Right lobe of liver (tissue), 6 donors: ENCODE measurements around the gene DOCK2. TPM values are rescaled to one million over a fixed set of nuclear protein-coding genes. Genes with fewer than 3 reads are reported as not detected.

Experiments
- ATAC-seq, 4 donors: fragments of 200-7000 bp; cut with Tn5 transposase; one replicate each; pipeline ENCODE4 v1.9.1; 2020; ENCODE audit warnings: mild to moderate bottlenecking in 4 of 4, moderate library complexity in 4 of 4
- DNase-seq, 3 donors: peaks; one replicate each; pipeline ENCODE4 v3.0.0-alpha.2; 2020
- H3K27ac ChIP-seq, 3 donors: fragments of 200-600 bp; one replicate each; pipeline ENCODE4 v1.8.0; 2022
- H3K27me3 ChIP-seq, 2 donors: fragments of 200-600 bp; one replicate each; pipeline ENCODE4 v1.8.0; 2022
- H3K36me3 ChIP-seq, 4 donors: fragments of 200-600 bp; sonication (generic) in 1 of 4; one replicate each; pipeline versions ENCODE4 v1.5.1 to v1.8.0; 2017 to 2022; ENCODE audit warnings: control low read depth in 1 of 4
- H3K4me1 ChIP-seq, 4 donors: fragments of 200-600 bp; sonication (generic) in 1 of 4; one replicate each; pipeline versions ENCODE4 v1.5.1 to v1.8.0; 2017 to 2022; ENCODE audit warnings: control low read depth in 1 of 4
- H3K4me3 ChIP-seq, 3 donors: fragments of 200-600 bp; one replicate each; pipeline ENCODE4 v1.8.0; 2022
- H3K9me3 ChIP-seq, 4 donors: fragments of 200-600 bp; sonication (generic) in 1 of 4; one replicate each; pipeline versions ENCODE4 v1.5.1 to v1.8.0; 2017 to 2022; ENCODE audit warnings: control low read depth in 1 of 4
- POLR2A ChIP-seq: fragments of 450-650 bp; IDR thresholded peaks from one replicate; pipeline ENCODE4 v1.6.1; 2017; ENCODE audit warnings: antibody characterized with exemption, mild to moderate bottlenecking
- WGBS: methylation state at CpG from one replicate; pipeline ENCODE4 v1.1.6; 2018; ENCODE audit warnings: low coverage, low lambda C conversion rate; ENCODE audit not compliant: insufficient coverage; ENCODE audit errors: missing lambda C conversion rate; 5-methylcytosine and 5-hydroxymethylcytosine counted together
- intact Hi-C, 2 donors: fragments of 100-400 bp; cut with DNase I; formaldehyde crosslinking; loops; one replicate each; pipeline versions ENCODE4 v1.11.2 to v1.14.1; 2022
- total RNA-seq, 6 experiments: library from RNA; depleted of rRNA in 2 of 6; stranded (reverse); fragments of >200 nt in 2 of 6; fragmentation: NEBNext Ultra II Directional in 3 of 6; extraction: Animal tissue kit (Norgen Biotek cat#: 25700) in 3 of 6; gene quantifications; one replicate each; pipeline versions ENCODE4 v1.1.0 to v1.2.4, GENCODE V29; 2016 to 2023
- TF ChIP-seq, protein P1 (sequence below), 4 donors: fragments of 200-600 bp in 3 of 4; fragments of 450-650 bp in 1 of 4; IDR thresholded peaks; one replicate each; pipeline versions ENCODE4 v1.5.1 to v1.8.0; 2016 to 2022; ENCODE audit warnings: antibody characterized with exemption in 4 of 4, mild to moderate bottlenecking in 2 of 4
- donor health status: DM: no; HTN: yes; CAD: no.
- donor health status: DM: no; HTN: no; CAD: no.
- donor health status: DM: no; HTN: no; CAD: no.
- donor health status: DM: no; HTN: yes; CAD: no.
- donor health status: DM: no; HTN: yes; CAD: no.

DOCK2 gene
- total RNA-seq, 6 experiments from 2014 or later: 5.0 to 14.5 (median 7.4) TPM

DNA sequence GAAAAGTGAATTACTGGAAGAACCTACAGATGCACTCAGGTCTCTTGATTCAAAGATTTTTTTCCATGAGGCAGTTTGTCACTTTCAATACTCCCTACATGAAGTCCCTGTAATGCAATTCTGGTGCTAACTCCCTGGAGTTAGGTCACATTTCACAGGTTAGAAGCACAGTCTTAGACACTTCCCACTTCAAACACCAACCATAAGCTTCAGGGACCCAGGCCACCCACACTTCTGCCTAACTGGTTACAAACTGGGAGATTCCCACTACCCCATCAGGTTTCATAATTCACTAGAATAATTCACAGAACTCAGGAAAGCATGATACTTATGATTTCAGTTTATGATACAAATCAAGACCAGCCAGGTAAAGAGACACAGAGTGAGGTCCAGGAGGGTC is 439.7 kb downstream of the DOCK2 start:
- Histone ChIP-seq H3K36me3 (no peaks in the 10 kb centered on the region), H3K9me3 (no peaks in the 10 kb centered on the region), H3K4me3 (no peak overlapping the region), H3K27me3 (no peaks in the 10 kb centered on the region), H3K27ac (no peak overlapping the region), H3K4me1 (no peaks in the 10 kb centered on the region)
- intact Hi-C loops: no loop called here
- DNase-seq (no peak), ATAC-seq (no peak)
- TF ChIP-seq, protein P1, sequence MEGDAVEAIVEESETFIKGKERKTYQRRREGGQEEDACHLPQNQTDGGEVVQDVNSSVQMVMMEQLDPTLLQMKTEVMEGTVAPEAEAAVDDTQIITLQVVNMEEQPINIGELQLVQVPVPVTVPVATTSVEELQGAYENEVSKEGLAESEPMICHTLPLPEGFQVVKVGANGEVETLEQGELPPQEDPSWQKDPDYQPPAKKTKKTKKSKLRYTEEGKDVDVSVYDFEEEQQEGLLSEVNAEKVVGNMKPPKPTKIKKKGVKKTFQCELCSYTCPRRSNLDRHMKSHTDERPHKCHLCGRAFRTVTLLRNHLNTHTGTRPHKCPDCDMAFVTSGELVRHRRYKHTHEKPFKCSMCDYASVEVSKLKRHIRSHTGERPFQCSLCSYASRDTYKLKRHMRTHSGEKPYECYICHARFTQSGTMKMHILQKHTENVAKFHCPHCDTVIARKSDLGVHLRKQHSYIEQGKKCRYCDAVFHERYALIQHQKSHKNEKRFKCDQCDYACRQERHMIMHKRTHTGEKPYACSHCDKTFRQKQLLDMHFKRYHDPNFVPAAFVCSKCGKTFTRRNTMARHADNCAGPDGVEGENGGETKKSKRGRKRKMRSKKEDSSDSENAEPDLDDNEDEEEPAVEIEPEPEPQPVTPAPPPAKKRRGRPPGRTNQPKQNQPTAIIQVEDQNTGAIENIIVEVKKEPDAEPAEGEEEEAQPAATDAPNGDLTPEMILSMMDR (IDR thresholded peaks at IDR 0.05): no peak
- no peak for TF ChIP-seq POLR2A

DNA sequence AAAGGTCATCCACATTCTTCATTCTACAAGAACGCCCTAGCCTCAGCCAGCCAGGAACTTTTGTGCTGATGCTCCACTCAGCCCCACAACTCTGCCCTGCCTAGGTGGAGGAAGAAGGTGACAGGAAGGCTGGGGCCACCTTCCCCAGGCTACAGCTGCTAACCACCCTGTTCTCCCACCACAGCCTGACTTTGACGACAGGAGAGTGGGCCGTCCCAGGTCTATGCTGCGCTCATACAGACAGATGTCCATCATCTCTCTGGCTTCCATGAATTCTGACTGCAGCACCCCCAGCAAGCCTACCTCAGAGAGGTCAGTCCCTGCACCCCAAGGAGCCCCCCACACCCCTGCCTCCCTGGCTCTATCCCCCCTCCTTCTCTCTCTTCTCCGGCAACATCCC is 440.5 kb downstream of the DOCK2 start:
- ATAC-seq (no peak), DNase-seq (peak in 1 of 3 donors; percentile 9)
- 83% methylated on average over 1 of the region's 5 CpGs for WGBS

DNA sequence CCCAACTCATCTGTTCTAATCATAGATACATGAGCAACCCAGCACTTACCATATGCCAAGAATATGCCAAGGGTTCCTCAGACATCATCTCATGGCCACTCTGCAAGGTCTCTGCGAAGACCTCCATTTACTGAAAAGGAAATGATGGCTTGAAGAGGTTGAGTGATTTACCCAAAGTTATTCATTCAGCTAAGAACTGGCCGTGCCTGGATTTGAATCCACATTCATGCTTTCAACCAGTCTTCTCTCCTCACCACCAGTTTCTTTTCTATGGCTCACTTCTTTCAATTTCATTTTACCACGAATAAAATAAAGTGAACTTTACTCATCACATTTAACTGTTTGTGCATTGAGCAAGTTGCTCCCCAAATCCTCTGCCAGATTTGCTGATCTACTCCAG is 441.4 kb downstream of the DOCK2 start:
- Histone ChIP-seq H3K27me3 (no peaks in the 10 kb centered on the region), H3K9me3 (no peaks in the 10 kb centered on the region), H3K4me3 (no peak overlapping the region), H3K27ac (no peak overlapping the region), H3K4me1 (no peaks in the 10 kb centered on the region), H3K36me3 (no peaks in the 10 kb centered on the region)
- ATAC-seq (no peak), DNase-seq (no peak)
- TF ChIP-seq, protein P1 (IDR thresholded peaks at IDR 0.05): no peak
- TF ChIP-seq POLR2A: no peak
- intact Hi-C loops: no loop called here
- WGBS: 21% methylated on average over 2 of the region's 3 CpGs

More for the DNA sequence above, 440.5 kb downstream of the DOCK2 start:
- Histone ChIP-seq H3K36me3 (no peaks in the 10 kb centered on the region), H3K4me1 (no peaks in the 10 kb centered on the region), H3K4me3 (no peak overlapping the region), H3K27ac (no peak overlapping the region), H3K9me3 (no peaks in the 10 kb centered on the region), H3K27me3 (no peaks in the 10 kb centered on the region)
- TF ChIP-seq, protein P1 (IDR thresholded peaks at IDR 0.05): no peak
- no peak for TF ChIP-seq POLR2A
- intact Hi-C loops: no loop called here

DNA sequence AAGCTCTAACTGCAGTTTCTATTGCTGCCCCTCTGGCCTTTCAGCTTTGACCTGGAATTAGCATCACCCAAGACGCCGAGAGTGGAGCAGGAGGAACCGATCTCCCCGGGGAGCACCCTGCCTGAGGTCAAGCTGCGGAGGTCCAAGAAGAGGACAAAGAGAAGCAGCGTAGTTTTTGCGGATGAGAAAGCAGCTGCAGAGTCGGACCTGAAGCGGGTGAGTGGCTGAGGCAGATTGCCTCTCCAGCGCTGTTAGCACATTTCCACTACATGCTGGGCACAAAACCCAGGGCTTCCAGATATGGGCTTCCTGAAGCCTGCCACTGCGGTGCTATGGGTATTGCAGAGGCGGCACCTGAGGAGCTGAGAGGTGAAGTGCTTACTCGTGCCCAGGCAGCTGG is 441.9 kb downstream of the DOCK2 start:
- Histone ChIP-seq H3K27ac (no peak overlapping the region), H3K9me3 (no peaks in the 10 kb centered on the region), H3K4me1 (no peaks in the 10 kb centered on the region), H3K27me3 (no peaks in the 10 kb centered on the region), H3K36me3 (no peaks in the 10 kb centered on the region), H3K4me3 (no peak overlapping the region)
- TF ChIP-seq, protein P1 (IDR thresholded peaks at IDR 0.05): no peak
- no peak for TF ChIP-seq POLR2A
- intact Hi-C loops: no loop called here
- no peak for DNase-seq
- WGBS: 83% methylated on average over 5 of the region's 13 CpGs
- ATAC-seq: no peak

DNA sequence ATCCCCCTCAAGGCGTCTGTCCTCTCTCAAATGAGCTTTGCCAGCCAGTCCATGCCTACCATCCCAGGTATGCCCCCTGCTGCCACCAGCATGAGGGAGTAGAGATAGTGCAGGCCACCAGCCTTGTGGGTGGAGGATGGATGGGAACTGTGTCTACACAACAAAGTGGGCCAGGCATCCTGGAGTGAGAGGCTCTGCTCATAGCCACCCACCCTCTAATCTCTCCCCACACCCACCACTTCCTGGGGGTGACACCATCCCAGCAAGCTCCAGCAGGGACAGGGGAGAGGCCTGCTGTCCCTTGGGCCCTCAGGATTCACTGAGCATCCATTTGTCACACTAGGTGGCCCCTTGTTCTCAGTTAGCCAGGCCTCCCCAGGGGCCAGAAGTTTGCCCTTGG is 443.1 kb downstream of the DOCK2 start:
- DNase-seq (peak in 1 of 3 donors; percentile 19), ATAC-seq (no peak)
- no peak overlapping the region for H3K27ac ChIP-seq
- no peaks in the 10 kb centered on the region for H3K36me3 ChIP-seq
- intact Hi-C loops: no loop called here
- H3K4me1 ChIP-seq: no peaks in the 10 kb centered on the region
- TF ChIP-seq POLR2A: no peak
- H3K4me3 ChIP-seq: no peak overlapping the region
- WGBS: no CpG with 5 or more reads among the region's 1 CpG
- H3K9me3 ChIP-seq: no peaks in the 10 kb centered on the region
- no peaks in the 10 kb centered on the region for H3K27me3 ChIP-seq
